AG09309 (cell line): ENCODE data around the gene CNOT3.

Experiments
- DNase-seq: peaks from one replicate; pipeline ENCODE4 v3.0.0-alpha.2; 2010; ENCODE audit warnings: low read depth
- H3K4me3 ChIP-seq: 2 replicates; pipeline ENCODE4 v1.5.1; 2011; ENCODE audit warnings: mild to moderate bottlenecking, low read depth, low read length, moderate library complexity; ENCODE audit not compliant: control insufficient read depth
- TF ChIP-seq, protein P1 (sequence below): IDR thresholded peaks from 2 replicates; pipeline ENCODE4 v1.5.1; 2011; ENCODE audit warnings: mild to moderate bottlenecking, low read depth, low read length, inconsistent platforms; ENCODE audit not compliant: insufficient read depth, control insufficient read depth; ENCODE audit errors: missing control alignments

Gene CNOT3

DNA sequence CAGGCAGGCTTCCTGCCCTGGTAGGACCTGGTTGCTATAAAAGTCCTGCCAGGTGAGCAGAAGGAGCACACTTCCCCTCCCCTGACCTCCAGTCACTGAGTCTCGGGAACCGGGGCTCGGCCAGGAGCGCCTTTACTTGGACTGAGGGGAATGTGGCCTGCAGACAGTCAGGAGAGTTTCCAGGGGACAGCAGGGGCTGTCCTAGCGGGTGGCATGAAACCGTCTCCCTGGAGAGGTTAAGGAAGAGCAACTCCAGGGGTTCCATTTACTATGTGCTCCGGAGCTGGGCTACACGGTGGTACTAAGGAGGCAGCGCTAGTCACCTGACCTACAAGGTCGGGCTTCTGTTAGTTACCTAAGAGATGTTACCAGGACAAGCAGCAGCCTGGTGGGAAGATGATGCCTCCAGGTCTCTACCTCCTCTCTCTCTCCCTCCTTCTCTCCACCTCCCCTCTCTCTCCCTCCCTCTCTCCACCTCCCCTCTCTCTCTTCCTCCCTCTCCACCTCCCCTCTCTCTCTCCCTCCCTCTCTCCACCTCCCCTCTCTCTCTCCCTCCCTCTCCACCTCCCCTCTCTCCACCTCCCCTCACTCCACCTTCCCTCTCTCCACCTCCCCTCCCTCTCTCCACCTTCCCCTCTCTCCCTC, 4.1 kb upstream of the CNOT3 start:
- TF ChIP-seq, protein P1, sequence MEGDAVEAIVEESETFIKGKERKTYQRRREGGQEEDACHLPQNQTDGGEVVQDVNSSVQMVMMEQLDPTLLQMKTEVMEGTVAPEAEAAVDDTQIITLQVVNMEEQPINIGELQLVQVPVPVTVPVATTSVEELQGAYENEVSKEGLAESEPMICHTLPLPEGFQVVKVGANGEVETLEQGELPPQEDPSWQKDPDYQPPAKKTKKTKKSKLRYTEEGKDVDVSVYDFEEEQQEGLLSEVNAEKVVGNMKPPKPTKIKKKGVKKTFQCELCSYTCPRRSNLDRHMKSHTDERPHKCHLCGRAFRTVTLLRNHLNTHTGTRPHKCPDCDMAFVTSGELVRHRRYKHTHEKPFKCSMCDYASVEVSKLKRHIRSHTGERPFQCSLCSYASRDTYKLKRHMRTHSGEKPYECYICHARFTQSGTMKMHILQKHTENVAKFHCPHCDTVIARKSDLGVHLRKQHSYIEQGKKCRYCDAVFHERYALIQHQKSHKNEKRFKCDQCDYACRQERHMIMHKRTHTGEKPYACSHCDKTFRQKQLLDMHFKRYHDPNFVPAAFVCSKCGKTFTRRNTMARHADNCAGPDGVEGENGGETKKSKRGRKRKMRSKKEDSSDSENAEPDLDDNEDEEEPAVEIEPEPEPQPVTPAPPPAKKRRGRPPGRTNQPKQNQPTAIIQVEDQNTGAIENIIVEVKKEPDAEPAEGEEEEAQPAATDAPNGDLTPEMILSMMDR: no peak
- no peak for DNase-seq
- no peak overlapping the region for H3K4me3 ChIP-seq

DNA sequence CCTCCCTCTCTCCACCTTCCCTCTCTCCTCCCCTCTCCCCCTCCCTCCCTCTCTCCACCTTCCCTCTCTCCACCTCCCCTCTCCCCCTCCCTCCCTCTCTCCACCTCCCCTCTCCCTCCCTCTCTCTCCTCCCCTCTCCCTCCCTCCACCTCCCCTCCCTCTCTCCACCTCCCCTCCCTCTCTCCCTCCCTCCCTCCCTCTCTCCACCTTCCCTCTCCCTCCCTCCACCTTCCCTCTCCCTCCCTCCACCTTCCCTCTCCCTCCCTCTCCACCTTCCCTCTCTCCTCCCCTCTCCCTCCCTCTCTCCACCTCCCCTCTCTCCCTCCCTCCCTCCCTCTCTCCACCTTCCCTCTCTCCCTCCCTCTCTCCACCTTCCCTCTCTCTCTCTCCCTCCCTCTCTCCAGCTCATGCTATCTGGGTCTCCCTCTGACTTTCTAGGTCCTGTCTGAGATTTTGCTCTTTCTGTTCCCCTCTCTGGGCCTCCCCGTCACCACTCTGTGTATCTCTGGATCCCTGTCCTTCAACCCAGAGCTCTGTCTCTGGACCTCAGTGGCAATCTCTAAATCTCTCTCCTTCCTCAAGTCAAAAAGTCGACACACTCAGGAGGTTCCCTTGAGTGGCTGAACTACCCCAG, 3.5 kb upstream of the CNOT3 start:
- no peak for DNase-seq
- no peak overlapping the region for H3K4me3 ChIP-seq
- TF ChIP-seq, protein P1: no peak

GRCh38 chr19:54136086-54136863, 1.3 kb upstream of the CNOT3 start:
- peak overlapping the region; percentile 31 for H3K4me3 ChIP-seq
- TF ChIP-seq, protein P1: no peak

GRCh38 chr19:54136864-54137698, 481 bp upstream of the CNOT3 start:
- H3K4me3 ChIP-seq: peak overlapping the region; percentile 66
- peak; percentile 100 for DNase-seq
- TF ChIP-seq, protein P1: no peak

More at GRCh38 chr19:54136086-54136863, 1.3 kb upstream of the CNOT3 start:
- DNase-seq: no peak

GRCh38 chr19:54138489-54139256, 1.1 kb downstream of the CNOT3 start:
- DNase-seq: no peak
- H3K4me3 ChIP-seq: peak overlapping the region; percentile 66
- TF ChIP-seq, protein P1: no peak
